GM10266 (cell line): ENCODE measurements around the gene FAM200A.
"Not testable (repeated sequence)": the region's sequence is repeated elsewhere in the genome, so short reads cannot be mapped to it uniquely, and the experiment has no call there.

ENCODE experiments used
- DNase-seq: peaks from one replicate; pipeline ENCODE4 v3.0.0; 2012; ENCODE audit errors: extremely low spot score
- CTCF ChIP-seq: IDR thresholded peaks from 2 replicates; pipeline ENCODE4 v1.5.1; 2012; ENCODE audit warnings: mild to moderate bottlenecking, low read depth; ENCODE audit not compliant: control insufficient read depth, insufficient read depth; ENCODE audit errors: missing control alignments

Gene FAM200A

GRCh38 chr7:99557940-99558305 lies 6.0 kb upstream of the FAM200A start:
- DNase-seq = no peak
- no peak for TF ChIP-seq CTCF

- no peak for TF ChIP-seq CTCF
- DNase-seq = no peak
These were observed 5.3 kb upstream of the FAM200A start for GRCh38 chr7:99557196-99557607.

GRCh38 chr7:99554939-99555338 lies 3.0 kb upstream of the FAM200A start:
- no peak for TF ChIP-seq CTCF
- DNase-seq = no peak

- no peak for TF ChIP-seq CTCF
- no peak for DNase-seq
These were observed 1.1 kb upstream of the FAM200A start for GRCh38 chr7:99553039-99553438.

- no peak for DNase-seq
- no peak for TF ChIP-seq CTCF
These were observed 580 bp downstream of the FAM200A start for GRCh38 chr7:99551334-99551733.

GRCh38 chr7:99549545-99549944 lies 2.4 kb downstream of the FAM200A start:
- not testable (repeated sequence) for DNase-seq

- DNase-seq = not testable (repeated sequence)
These were observed 6.6 kb downstream of the FAM200A start for GRCh38 chr7:99545308-99545707.

- TF ChIP-seq CTCF = no peak
- no peak for DNase-seq
These were observed 8.0 kb downstream of the FAM200A start for GRCh38 chr7:99543916-99544315.
